GM19351 (cell line): ENCODE measurements around the gene CENPT.
A peak's percentile ranks its signal among the peaks of the same experiment; 100 is the strongest.

Source experiments
- ATAC-seq: cut with Tn5 transposase; IDR thresholded peaks from one replicate; pipeline ENCODE4 v1.9.1; 2021; ENCODE audit warnings: mild to moderate bottlenecking, moderate library complexity; ENCODE audit not compliant: unreplicated experiment

The CENPT gene

GRCh38 chr16:67847064-67847861 is at the start of gene CENPT:
CENPT (minus strand) TSS chr16:67847693; CDS start chr16:67833859, 13,834 bp downstream.
- ATAC-seq, result peak; percentile 39

GRCh38 chr16:67897231-67897630 is 49.7 kb upstream of the CENPT start:
- no peak for ATAC-seq

GRCh38 chr16:67893743-67894399 is 46.4 kb upstream of the CENPT start:
- ATAC-seq, result no peak

GRCh38 chr16:67892899-67893742 is 45.6 kb upstream of the CENPT start, which contains the start of gene PSKH1:
PSKH1 (plus strand) TSS chr16:67893254; CDS start chr16:67908750, 15,496 bp downstream.
- peak; percentile 92 for ATAC-seq

- ATAC-seq, result no peak
Measured at GRCh38 chr16:67892375-67892774, 44.9 kb upstream of the CENPT start.

GRCh38 chr16:67888331-67888730 is 40.8 kb upstream of the CENPT start:
- no peak for ATAC-seq

GRCh38 chr16:67886387-67886786 is 38.9 kb upstream of the CENPT start:
- no peak for ATAC-seq

GRCh38 chr16:67885976-67886375 is 38.5 kb upstream of the CENPT start:
- no peak for ATAC-seq

- ATAC-seq, result no peak
Measured at GRCh38 chr16:67885545-67885944, 38.1 kb upstream of the CENPT start.

GRCh38 chr16:67884684-67885083 is 37.2 kb upstream of the CENPT start, which contains the start of gene NRN1L:
NRN1L (plus strand) TSS chr16:67884885; CDS start chr16:67884904, 19 bp downstream.
- no peak for ATAC-seq

- no peak for ATAC-seq
Measured at GRCh38 chr16:67883872-67884261, 36.4 kb upstream of the CENPT start.

GRCh38 chr16:67883146-67883871 is 35.8 kb upstream of the CENPT start:
- ATAC-seq, result no peak

GRCh38 chr16:67882374-67883145 is 35.1 kb upstream of the CENPT start:
- no peak for ATAC-seq

- no peak for ATAC-seq
Measured at GRCh38 chr16:67881621-67882161, 34.2 kb upstream of the CENPT start.

GRCh38 chr16:67880584-67880983 is 33.1 kb upstream of the CENPT start:
- ATAC-seq, result no peak

GRCh38 chr16:67879936-67880335 is 32.4 kb upstream of the CENPT start:
- ATAC-seq, result no peak

GRCh38 chr16:67879462-67879861 is 32.0 kb upstream of the CENPT start:
- ATAC-seq, result no peak

GRCh38 chr16:67878846-67879245 is 31.4 kb upstream of the CENPT start:
- no peak for ATAC-seq

- ATAC-seq, result no peak
Measured at GRCh38 chr16:67878232-67878631, 30.7 kb upstream of the CENPT start.
